OCI-LY3 (cell line): ENCODE measurements around the gene OSBPL6.

Source experiments
- CTCF ChIP-seq: fragments of 200-600, 300-600 bp; sonication (generic); IDR thresholded peaks from 2 replicates; pipeline ENCODE4 v1.5.1; 2014; ENCODE audit warnings: antibody characterized with exemption, low read length, low read depth
- EZH2phosphoT487 ChIP-seq: fragments of 200-600 bp; shearing (Covaris generic); IDR thresholded peaks from 2 replicates; pipeline ENCODE4 v1.6.1; 2018; ENCODE audit warnings: antibody characterized with exemption, mixed run types, low read depth

- no peak for TF ChIP-seq CTCF
- no peak for TF ChIP-seq EZH2phosphoT487
These were observed 92.3 kb downstream of the OSBPL6 start for GRCh38 chr2:178286636-178287035.
